Stimulated activated CD4-positive, alpha-beta T cell treated with anti-CD3 and anti-CD28 coated beads, Interleukin-15, amount 100 ng/mL, for 1 hour (primary cell): ENCODE results near the gene AGXT.

Experiments
- DNase-seq, 2 donors: peaks; one replicate each; pipeline ENCODE4 v3.0.0-alpha.2; 2020; ENCODE audit warnings: low read depth in 1 of 2, low spot score in 1 of 2

The AGXT gene

DNA sequence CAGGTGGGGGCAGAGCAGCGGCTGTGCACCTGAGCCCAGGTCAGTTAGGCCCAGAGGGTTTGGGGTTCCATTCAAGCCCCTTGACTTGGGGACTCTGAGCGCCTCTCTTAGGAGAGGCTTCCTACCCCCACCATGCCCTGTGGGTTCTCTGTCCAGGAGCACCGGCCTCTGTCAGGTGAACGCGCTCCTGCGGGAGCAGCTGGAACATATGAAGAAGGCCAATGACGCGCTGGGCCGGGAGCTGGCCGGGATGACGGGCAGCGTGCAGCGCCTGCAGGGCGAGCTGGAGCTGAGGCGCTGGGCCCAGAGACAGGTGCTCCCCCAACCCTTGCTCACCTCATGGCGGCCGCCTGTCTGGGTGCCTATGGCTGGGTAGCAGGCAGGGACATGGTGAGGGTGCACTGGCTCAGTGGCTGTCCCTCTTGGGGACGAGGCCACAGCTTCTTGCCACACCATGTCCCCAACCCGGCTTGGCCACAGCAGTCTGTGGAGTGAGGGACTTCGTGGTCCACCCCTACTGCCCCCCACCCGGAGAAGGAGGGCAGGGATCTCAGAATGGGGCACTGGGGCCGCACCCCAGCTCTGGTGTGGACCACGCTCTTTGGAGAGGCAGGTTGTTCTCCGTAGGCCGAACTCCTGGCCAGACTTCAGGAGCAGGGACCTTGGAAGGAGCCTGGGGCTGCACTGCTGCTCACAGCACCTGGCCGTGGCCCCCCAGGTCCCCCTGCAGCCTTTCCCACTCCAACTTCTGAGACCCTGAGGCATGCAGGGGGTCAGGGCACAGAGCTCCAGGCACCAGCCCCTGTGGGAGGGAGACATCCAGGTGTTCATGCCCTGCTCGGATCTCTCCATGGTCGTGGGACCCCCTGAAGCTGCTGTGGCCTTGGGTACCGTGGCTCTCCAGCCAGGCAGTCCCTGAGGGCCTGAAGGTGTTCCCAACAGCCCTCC, 57.2 kb downstream of the AGXT start:
- no peak for DNase-seq

DNA sequence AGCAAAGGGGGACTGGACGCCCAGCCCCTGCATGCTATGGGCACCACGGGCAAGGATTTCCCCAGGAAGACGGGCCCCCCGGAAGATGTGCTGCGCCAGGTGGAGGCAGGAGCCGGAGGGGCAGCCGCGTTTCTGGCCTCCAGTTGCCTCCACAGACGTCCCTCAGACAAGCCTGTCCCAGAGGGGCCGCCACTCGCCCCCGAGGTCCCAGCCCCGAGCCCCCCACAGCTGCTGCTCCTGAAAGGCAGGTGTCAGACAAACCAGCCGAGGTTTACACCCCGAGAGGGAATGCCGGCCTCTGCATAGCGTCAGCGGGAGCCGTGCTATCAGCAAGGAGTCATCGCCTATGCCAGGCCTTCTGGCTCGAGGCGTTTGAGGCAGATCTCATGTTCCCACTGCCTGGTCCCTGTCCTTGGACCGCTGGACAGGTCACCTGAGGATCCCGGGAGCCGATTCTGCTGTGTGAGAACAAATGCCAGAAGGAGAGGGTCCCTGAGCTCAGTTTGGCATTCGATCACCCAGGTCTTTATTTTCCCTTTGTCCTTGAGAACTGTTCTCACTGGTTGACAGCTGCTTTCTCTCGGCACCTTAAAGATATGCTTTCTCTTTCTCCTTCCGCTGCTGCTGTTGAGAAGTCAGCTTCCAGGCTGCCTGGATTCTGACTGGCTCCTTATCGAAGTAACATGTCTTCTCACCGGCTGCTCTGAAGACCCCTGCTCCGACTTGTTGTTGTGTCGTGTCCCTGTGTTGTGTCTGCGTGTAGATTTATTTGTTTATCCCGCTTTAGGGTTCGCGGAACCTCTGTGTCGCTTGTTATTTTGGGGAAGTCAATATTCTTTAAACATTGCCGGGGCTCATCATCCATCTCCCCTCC, 58.1 kb downstream of the AGXT start:
- no peak for DNase-seq

DNA sequence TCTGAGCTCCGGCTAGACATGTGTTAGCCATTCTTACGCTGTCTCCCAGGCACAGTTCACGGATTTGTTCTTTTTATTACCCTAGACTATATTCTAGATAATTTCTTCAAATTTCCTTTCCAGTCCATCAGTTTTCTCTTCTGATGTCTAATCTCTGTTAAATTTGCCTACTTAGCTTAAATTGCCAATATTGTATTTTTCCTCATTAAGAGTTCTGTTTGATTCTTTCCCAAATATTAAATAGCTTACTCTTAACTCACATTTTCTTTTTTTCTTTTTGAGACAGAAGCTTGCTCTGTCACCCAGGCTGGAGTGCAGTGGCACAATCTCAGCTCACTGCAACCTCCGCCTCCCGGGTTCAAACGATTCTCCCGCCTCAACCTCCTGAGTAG, 58.8 kb downstream of the AGXT start:
- no peak for DNase-seq

DNA sequence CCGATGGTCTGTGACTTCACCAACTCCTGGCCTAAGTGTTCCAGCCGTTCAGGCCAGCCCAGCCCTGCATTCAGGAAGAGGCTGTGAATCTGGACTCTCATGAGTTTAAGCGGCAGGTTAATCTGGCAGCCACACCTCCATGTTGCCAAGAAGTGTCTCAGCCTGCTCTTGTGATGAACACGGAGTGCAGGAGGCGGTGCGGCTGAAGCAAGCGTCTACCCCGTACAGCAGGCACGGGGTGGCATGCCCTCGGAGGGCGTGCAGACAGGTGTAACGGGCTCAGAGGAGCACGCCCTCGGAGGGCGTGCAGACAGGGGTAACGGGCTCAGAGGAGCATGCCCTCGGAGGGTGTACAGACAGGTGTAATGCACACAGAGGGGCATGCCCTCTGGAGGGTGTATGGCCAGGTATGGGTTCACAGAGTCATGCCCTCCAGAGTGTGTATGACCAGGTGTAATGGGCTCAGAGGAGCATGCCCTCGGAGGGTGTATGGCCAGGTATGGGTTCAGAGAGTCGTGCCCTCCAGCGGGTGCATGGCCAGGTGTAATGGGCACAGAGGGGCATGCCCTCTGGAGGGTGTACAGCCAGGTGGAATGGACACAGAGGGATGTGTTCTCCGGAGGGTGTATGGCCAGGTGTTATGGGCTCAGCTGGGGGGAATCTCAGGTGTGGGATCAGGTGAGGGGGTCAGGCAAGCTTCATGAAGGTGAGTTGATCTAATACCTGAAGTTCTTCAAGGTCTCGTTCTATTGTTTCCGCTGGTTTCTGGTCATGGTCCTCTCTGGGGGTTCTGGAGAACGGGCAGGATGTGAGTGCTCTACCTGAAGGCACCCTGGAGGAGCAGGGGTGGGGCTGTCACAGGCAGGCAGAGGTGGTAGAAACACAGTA, 60.1 kb downstream of the AGXT start:
- no peak for DNase-seq

DNA sequence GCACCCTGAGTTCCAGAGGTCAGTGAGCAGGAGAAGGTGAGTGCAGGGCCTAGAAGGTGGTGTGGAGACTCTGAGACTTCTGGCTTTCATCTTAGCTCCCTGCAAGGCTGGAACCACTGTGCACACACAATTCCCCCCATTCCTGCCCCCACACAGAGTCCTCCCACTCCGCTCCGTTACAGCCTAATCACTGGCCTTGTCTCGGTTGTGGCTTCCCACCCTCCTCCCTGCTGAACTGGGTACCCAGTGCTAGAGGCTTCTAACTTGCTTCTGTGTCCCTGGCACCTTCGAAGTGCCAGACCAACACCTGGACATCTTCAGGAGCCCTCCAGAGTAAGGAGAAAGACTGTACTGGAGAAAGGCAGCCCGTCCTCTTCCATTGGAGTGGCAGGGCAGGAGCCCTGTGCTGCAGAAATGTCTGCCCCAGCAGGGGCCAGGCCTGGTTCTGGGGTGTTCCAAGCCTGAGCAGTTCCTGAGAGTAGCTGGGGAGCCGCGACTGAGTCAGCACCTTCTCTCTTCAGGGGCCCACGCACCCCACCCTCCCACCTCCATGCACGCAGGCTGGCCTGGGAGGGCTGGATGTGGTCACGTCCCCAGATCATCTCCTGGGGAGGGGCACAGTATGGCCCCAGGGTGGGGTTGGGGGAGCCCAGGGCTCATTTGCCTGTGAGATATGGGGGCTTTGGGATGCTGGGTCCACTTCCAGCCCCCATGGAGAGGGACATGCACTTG, 60.9 kb downstream of the AGXT start:
- no peak for DNase-seq
